ENCODE results near the gene CALCOCO1.

The CALCOCO1 gene

GRCh38 chr12:53659571-53659981 lies 67.7 kb downstream of the CALCOCO1 start:
- DNase-seq, result no peak

GRCh38 chr12:53659011-53659551 lies 68.2 kb downstream of the CALCOCO1 start:
- no peak for DNase-seq
